HepG2 (cell line): ENCODE measurements around the gene DDC. TPM values are rescaled to one million over a fixed set of nuclear protein-coding genes. Genes with fewer than 3 reads are reported as not detected.

Experiments used
- GLI4 ChIP-seq: sonication (generic); formaldehyde crosslinking; IDR thresholded peaks from 2 replicates; pipeline ENCODE4 v1.5.1; 2020; ENCODE audit warnings: missing genetic modification reagents, mild to moderate bottlenecking, moderate library complexity, borderline replicate concordance
- HDAC6 ChIP-seq: fragments of 200-600 bp; sonication (generic); IDR thresholded peaks from 2 replicates; pipeline ENCODE4 v1.7.0; 2017; ENCODE audit warnings: mild to moderate bottlenecking, antibody characterized with exemption, low read length, low read depth
- KLF16 ChIP-seq, 2 experiments: sonication (generic) in 1 of 2; formaldehyde crosslinking in 1 of 2; IDR thresholded peaks; 2 replicates each; pipeline versions ENCODE4 v1.6.1 to v1.8.0; 2016 to 2023; ENCODE audit warnings: missing genetic modification reagents in 2 of 2, missing compliant biosample characterization in 1 of 2
- SMAD9 ChIP-seq: sonication (generic); formaldehyde crosslinking; IDR thresholded peaks from 2 replicates; pipeline ENCODE4 v1.5.1; 2020; ENCODE audit warnings: mild to moderate bottlenecking, missing genetic modification reagents
- ZMYM3 ChIP-seq: sonication (generic); formaldehyde crosslinking; IDR thresholded peaks from 2 replicates; pipeline ENCODE4 v1.5.1; 2020; ENCODE audit warnings: mild to moderate bottlenecking, missing genetic modification reagents
- ZNF83 ChIP-seq: sonication (generic); formaldehyde crosslinking; IDR thresholded peaks from 2 replicates; pipeline ENCODE4 v1.4.0; 2020; ENCODE audit warnings: missing genetic modification reagents, mild to moderate bottlenecking, borderline replicate concordance
- polyA plus RNA-seq, 8 experiments: library from polyadenylated mRNA; depleted of rRNA in 3 of 8; stranded (reverse) in 7 of 8; unstranded in 1 of 8; fragments of >200 nt; fragmentation: Illumina TruSeq in 4 of 8; extraction: Trizol in 4 of 8; gene quantifications; 2 replicates each; pipeline versions ENCODE4 v1.2.1 to v1.2.3, GENCODE V29; 2011 to 2016; ENCODE audit warnings: low read depth in 4 of 8, missing spikeins in 1 of 8, mixed read lengths in 1 of 8; ENCODE audit not compliant: insufficient read depth in 1 of 8
- total RNA-seq, 5 experiments: library from RNA; depleted of rRNA; stranded (reverse); fragments of >200 nt; fragmentation: Illumina TruSeq; extraction: Trizol; gene quantifications; 2 replicates each; pipeline ENCODE4 v1.2.3, GENCODE V29; 2016; ENCODE audit warnings: low read depth in 1 of 5
- TF ChIP-seq, protein P1 (sequence below): sonication (generic); formaldehyde crosslinking; conservative IDR thresholded peaks from 2 replicates; pipeline ENCODE4 v1.4.0; 2020; ENCODE audit warnings: mild to moderate bottlenecking, missing genetic modification reagents, moderate library complexity
- TF ChIP-seq, protein P2 (sequence below): sonication (generic); formaldehyde crosslinking; IDR thresholded peaks from 2 replicates; pipeline ENCODE4 v1.5.1; 2020; ENCODE audit warnings: mild to moderate bottlenecking, missing genetic modification reagents, borderline replicate concordance
- TF ChIP-seq, protein P3 (sequence below): IDR thresholded peaks from 2 replicates; pipeline ENCODE4 v1.6.1; 2016
- TF ChIP-seq, protein P4 (sequence below): sonication (generic); formaldehyde crosslinking; IDR thresholded peaks from 2 replicates; pipeline ENCODE4 v1.8.1; 2023; ENCODE audit warnings: mild to moderate bottlenecking, moderate library complexity, missing genetic modification reagents
- TF ChIP-seq, protein P5 (sequence below): sonication (generic); formaldehyde crosslinking; IDR thresholded peaks from 2 replicates; pipeline ENCODE4 v1.4.0; 2020; ENCODE audit warnings: missing genetic modification reagents, borderline replicate concordance

The DDC gene
- total and polyA plus RNA-seq, 2 of the 13 experiments (the other 11 are each of a cell fraction or from before 2014, with no cell fraction given): 11.7 to 93.3 TPM

DNA sequence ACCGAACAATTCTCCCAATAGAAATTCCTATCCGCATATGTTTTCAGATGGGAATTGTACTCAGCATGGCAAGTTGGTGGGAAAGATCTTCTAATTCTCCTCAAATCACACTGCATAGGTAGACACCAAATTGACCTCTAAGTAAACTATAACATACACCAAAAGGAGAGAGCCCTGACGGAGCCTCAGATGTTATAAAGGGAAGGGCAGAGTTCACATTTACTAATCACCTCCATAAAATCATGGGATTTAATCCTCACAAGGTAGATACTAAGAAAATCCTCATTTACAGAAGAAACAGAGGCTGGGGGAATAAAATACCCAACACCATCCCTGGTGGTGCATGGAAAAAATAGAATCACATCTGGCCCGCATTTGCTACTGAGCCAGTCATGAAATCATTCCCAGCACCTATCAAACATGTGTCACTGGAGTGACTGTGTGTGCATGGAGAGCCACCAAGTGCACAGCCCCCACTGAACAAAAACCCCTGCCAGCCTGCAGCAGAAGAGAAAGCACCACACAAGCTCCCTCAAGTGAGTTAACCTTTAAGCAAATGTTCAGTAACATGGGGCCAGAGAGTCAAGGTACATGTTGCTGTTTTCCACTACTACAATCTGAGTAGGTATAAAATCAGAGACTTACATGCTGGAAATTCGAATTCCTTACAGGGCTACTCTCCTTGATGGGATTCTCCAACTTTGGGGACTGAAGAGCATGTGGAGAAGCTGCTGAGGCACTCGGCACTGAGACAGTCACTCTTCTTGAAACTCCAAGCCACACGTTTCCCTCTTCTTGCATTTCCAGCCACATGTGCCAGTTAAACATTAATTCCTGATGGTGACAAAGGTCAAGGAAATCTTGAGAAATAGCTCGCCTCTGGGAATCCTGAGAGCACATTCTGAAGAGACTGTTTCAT, at the start of gene DDC (continued):
- TF ChIP-seq, protein P1, sequence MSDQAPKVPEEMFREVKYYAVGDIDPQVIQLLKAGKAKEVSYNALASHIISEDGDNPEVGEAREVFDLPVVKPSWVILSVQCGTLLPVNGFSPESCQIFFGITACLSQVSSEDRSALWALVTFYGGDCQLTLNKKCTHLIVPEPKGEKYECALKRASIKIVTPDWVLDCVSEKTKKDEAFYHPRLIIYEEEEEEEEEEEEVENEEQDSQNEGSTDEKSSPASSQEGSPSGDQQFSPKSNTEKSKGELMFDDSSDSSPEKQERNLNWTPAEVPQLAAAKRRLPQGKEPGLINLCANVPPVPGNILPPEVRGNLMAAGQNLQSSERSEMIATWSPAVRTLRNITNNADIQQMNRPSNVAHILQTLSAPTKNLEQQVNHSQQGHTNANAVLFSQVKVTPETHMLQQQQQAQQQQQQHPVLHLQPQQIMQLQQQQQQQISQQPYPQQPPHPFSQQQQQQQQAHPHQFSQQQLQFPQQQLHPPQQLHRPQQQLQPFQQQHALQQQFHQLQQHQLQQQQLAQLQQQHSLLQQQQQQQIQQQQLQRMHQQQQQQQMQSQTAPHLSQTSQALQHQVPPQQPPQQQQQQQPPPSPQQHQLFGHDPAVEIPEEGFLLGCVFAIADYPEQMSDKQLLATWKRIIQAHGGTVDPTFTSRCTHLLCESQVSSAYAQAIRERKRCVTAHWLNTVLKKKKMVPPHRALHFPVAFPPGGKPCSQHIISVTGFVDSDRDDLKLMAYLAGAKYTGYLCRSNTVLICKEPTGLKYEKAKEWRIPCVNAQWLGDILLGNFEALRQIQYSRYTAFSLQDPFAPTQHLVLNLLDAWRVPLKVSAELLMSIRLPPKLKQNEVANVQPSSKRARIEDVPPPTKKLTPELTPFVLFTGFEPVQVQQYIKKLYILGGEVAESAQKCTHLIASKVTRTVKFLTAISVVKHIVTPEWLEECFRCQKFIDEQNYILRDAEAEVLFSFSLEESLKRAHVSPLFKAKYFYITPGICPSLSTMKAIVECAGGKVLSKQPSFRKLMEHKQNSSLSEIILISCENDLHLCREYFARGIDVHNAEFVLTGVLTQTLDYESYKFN: peak; percentile 92
- TF ChIP-seq ZNF83 (CRISPR knock-in tag) (no peak), HDAC6 (no peak), SMAD9 (CRISPR knock-in tag) (no peak), ZMYM3 (CRISPR knock-in tag) (no peak), GLI4 (CRISPR knock-in tag) (no peak), KLF16 (CRISPR knock-in tag; IDR thresholded peaks at IDR 0.05) (peak in 1 of 2 experiments; percentile 53; a peak in 2 of 4 replicates)
- TF ChIP-seq, protein P2, sequence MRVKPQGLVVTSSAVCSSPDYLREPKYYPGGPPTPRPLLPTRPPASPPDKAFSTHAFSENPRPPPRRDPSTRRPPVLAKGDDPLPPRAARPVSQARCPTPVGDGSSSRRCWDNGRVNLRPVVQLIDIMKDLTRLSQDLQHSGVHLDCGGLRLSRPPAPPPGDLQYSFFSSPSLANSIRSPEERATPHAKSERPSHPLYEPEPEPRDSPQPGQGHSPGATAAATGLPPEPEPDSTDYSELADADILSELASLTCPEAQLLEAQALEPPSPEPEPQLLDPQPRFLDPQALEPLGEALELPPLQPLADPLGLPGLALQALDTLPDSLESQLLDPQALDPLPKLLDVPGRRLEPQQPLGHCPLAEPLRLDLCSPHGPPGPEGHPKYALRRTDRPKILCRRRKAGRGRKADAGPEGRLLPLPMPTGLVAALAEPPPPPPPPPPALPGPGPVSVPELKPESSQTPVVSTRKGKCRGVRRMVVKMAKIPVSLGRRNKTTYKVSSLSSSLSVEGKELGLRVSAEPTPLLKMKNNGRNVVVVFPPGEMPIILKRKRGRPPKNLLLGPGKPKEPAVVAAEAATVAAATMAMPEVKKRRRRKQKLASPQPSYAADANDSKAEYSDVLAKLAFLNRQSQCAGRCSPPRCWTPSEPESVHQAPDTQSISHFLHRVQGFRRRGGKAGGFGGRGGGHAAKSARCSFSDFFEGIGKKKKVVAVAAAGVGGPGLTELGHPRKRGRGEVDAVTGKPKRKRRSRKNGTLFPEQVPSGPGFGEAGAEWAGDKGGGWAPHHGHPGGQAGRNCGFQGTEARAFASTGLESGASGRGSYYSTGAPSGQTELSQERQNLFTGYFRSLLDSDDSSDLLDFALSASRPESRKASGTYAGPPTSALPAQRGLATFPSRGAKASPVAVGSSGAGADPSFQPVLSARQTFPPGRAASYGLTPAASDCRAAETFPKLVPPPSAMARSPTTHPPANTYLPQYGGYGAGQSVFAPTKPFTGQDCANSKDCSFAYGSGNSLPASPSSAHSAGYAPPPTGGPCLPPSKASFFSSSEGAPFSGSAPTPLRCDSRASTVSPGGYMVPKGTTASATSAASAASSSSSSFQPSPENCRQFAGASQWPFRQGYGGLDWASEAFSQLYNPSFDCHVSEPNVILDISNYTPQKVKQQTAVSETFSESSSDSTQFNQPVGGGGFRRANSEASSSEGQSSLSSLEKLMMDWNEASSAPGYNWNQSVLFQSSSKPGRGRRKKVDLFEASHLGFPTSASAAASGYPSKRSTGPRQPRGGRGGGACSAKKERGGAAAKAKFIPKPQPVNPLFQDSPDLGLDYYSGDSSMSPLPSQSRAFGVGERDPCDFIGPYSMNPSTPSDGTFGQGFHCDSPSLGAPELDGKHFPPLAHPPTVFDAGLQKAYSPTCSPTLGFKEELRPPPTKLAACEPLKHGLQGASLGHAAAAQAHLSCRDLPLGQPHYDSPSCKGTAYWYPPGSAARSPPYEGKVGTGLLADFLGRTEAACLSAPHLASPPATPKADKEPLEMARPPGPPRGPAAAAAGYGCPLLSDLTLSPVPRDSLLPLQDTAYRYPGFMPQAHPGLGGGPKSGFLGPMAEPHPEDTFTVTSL (CRISPR knock-in tag): peak; percentile 44; the same call in 1 of the 2 replicates
- TF ChIP-seq, protein P3, sequence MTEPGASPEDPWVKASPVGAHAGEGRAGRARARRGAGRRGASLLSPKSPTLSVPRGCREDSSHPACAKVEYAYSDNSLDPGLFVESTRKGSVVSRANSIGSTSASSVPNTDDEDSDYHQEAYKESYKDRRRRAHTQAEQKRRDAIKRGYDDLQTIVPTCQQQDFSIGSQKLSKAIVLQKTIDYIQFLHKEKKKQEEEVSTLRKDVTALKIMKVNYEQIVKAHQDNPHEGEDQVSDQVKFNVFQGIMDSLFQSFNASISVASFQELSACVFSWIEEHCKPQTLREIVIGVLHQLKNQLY (CRISPR knock-in tag): peak; percentile 28; the same call in 1 of the 2 replicates
- TF ChIP-seq, protein P4, sequence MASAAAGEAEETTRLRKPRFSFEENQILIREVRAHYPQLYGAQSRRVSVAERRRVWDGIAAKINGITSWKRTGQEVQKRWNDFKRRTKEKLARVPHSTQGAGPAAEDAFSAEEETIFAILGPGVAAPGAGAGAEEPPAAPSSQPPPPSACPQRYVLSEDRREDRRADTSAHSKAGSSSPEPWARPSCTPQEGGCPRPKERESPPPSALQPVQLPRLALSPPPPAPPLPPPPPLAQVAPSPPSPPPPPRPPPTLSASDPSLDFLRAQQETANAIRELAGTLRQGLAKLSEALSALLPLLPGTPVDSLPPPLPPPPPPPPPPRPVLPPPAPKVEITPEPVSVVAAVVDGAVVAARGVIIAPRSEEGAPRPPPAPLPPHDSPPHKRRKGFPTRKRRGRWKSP (CRISPR knock-in tag): no peak
- TF ChIP-seq, protein P5, sequence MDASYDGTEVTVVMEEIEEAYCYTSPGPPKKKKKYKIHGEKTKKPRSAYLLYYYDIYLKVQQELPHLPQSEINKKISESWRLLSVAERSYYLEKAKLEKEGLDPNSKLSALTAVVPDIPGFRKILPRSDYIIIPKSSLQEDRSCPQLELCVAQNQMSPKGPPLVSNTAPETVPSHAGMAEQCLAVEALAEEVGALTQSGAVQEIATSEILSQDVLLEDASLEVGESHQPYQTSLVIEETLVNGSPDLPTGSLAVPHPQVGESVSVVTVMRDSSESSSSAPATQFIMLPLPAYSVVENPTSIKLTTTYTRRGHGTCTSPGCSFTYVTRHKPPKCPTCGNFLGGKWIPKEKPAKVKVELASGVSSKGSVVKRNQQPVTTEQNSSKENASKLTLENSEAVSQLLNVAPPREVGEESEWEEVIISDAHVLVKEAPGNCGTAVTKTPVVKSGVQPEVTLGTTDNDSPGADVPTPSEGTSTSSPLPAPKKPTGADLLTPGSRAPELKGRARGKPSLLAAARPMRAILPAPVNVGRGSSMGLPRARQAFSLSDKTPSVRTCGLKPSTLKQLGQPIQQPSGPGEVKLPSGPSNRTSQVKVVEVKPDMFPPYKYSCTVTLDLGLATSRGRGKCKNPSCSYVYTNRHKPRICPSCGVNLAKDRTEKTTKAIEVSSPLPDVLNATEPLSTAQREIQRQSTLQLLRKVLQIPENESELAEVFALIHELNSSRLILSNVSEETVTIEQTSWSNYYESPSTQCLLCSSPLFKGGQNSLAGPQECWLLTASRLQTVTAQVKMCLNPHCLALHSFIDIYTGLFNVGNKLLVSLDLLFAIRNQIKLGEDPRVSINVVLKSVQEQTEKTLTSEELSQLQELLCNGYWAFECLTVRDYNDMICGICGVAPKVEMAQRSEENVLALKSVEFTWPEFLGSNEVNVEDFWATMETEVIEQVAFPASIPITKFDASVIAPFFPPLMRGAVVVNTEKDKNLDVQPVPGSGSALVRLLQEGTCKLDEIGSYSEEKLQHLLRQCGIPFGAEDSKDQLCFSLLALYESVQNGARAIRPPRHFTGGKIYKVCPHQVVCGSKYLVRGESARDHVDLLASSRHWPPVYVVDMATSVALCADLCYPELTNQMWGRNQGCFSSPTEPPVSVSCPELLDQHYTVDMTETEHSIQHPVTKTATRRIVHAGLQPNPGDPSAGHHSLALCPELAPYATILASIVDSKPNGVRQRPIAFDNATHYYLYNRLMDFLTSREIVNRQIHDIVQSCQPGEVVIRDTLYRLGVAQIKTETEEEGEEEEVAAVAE: 0 out of 2 replicates have a peak, but pooled peaks have one; percentile 21
